ENCODE results near the gene SPATA13.
"Not testable (repeated sequence)": the region's sequence is repeated elsewhere in the genome, so short reads cannot be mapped to it uniquely, and the experiment has no call there.

- not testable (repeated sequence) for TF ChIP-seq CTCF, POLR2A, POLR2AphosphoS5 (IDR thresholded peaks at IDR 0.05)
Observed at GRCh38 chr13:24321416-24321815, 160.9 kb downstream of the SPATA13 start.
